HG03469 (cell line): Measurements from ENCODE around the gene GRP.

Experiments used
- ATAC-seq: cut with Tn5 transposase; IDR thresholded peaks from one replicate; pipeline ENCODE4 v1.9.1; 2021; ENCODE audit warnings: mild to moderate bottlenecking, moderate library complexity, moderate number of reproducible peaks; ENCODE audit not compliant: unreplicated experiment

Gene GRP

DNA sequence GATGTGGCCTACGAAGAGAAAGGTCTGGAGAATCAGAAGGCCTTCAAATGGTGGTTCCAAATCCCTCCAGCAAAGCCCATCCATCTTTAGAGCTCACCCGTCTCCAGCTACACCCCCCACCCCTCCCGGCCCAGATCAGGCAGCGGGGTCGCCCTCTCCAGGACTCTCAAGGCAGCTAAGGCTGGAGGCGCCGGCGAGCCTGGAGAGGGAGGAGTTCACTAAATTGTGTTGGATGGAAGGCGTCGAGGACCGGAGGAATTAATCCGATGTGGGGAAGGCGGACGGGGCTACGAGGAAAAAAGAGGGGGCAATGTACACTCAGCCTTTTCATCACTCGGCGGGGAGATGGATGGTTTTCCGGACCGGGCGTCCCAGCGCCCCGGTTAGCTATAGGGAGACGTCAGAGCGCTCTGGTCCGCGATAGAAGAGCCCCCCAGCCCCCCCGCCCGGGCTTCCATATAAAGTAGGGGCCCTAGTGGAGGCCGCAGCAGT lies at the start of gene GRP:
TSS of gene GRP (plus strand) at position 487 of the 492 bp plus-strand sequence. CDS start 108 bp downstream, outside the sequence.
- no peak for ATAC-seq

DNA sequence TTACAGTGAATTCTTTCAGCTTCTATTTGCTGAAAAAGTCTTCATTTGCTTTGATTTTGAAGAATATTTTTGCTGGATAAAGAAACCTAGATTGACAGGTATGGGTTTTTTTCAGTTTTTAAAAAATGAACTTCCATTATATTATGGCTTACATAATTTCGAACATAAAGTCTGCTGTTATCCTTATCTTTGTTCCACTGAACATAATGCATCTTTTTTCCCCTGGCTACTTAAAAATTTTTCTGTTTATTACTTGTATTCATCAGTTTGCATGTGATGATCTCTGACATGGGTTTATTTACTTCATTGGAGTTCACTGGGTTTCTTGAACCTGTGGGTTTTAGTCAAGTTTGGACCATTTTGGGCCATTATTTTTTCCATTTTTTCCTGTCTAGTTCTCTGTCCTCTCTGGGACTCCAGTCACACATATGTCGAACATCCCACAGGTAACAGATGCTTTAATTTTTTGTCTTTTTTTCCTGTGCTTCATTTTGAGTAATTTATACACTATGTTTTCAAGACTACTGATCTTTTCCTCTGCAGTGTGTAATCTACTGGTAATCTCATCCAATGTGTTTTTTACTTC lies 47.2 kb upstream of the GRP start:
- ATAC-seq = no peak

DNA sequence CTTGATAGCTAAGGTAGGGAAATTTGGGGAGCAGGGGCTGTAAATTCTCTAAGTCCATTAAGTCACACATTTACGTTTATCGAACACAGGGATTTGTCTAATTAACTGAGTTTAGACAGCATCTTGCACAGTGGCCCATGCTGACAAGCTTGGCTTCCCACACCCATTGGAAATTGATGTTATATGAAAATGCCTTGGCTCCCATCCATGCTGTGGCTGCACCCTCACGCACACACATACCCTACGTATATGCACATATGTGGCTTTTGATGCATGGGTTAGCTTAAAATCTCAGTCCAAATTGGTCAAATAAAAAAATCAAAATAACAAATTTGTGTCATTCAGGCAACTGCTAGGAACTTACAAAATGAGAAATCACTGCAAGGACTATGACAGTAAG lies 42.5 kb upstream of the GRP start:
- no peak for ATAC-seq

DNA sequence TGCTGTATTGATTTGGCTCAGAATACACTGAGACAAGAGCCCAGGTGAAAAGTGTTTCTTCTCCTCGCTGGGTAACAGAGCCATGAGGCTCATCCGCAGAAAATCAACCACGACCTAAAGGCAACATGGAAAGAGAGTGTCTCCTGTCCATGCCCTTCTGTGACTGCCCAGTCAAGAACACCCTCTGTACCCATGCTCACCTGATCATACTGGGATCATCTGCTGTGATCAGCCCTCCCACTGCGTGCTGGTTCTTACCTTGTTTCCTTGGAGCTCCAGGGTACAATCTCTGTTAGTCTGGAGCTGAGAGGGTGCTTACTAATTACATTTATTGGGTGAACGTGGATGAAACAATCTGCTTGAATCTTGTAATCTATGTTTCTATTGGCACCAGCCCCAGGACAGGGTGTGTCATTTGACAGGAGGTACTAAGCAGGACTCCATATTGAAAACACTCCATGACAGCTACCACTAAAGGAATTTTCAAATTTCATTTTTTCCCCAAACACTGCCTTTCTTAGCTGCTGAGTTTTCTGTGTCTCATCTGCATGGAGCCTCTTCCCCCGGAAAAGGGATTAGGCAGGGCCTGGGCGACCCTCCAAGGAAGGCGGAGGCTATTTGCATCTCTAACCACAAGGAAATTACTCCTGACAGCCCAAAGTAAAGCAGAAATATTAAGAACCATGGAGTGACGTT lies 39.7 kb upstream of the GRP start:
- ATAC-seq = no peak

DNA sequence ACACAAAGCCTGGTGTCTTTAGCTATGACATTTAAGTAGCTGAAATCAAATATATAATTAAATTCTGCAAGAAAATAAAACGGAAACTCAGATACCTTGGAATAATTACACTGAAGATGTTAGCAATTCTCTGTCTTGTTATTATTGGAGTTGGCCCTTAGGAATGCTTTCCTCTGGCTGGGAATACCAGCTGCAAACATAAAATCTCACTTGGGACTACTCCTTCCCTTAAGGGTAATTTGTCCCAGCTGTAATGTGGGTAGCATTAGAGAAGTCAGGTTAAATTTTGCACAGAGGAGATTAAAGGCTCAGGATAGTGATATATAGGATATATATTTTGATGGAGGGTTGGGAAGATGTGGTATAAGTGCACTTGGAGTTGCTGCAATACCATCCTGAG lies 37.3 kb upstream of the GRP start:
- no peak for ATAC-seq

DNA sequence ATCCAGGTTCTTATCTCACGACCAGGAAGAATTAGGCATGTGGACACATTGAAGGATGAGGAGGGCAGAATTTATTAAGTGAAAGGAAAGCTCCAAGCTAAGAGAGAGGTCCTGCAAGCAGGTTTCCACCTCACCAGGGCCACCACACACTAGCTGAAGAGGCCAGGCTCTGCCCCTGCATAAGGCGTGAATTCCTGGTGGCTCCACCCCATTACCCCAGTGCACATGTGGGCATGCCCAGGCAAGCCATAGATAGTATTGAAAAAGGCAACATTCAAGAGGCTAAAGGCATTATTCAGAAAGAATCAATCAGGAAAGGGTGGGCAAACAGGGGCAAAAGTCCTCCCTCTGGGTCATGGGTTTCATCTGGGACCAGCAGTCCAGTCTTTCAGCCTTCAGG lies 30.9 kb upstream of the GRP start:
- no peak for ATAC-seq

DNA sequence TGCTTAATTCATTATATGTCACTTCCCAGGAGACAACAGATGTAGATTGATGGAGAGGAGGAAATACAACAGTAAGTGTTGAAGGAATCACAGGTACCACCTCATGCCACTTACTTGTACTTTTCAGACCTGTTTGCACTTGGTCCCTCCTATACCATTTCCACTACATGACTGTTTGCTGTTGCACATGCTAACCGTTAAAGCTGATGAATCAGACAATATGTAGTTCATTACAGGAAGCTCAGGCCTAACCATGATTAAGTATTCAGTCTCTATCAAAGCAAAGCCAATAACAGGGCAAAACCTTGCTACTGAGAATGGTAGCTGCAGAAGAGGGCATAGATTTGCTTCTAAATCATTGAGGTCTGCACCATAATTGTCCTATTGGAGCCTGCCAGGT lies 30.2 kb upstream of the GRP start:
- ATAC-seq = no peak

DNA sequence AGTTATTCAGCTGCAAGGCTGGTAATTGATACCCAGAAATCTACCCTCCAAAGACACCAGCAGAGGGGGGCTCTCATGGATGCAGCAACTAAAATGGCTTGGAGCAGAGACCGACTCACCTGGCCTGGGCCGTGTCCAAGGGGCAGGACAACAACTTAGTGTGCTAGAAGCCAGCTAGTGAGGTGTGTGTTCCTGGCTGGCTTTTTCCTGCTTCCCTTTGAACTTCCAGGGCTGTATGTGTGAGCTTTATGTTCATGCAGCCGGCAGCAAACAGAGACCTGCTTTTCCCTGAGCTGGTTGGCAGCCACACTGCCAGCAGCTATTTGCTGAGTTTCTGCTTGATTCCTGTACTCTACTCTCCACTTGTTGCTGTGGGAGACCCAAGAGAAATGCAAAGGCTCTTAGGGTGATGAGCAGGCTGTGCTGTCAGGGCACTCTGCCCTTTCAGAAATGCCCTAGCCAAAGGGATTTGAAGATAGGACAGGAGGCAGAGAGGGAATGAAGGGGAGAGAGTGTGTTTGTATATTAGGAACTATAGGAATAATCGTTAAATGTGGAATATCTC lies 23.7 kb upstream of the GRP start:
- no peak for ATAC-seq

DNA sequence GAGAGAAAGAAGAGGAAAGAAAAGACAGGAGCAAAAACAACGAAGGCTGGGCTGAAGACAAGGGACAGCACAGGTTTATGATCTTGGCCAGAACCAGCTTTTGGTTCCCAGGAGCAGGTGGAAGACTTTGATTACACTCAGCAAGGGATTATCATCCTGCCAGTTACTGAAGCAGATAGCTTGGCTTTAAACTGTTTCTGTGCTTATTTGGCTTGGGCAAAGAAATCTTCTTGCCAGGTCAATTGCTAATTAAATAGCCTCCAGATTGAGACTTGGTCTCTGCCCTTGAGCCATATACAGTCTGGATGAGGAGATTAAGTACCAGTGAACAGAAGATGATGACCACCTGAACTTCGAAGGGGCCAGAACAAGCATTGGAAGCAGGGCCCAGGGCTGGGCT lies 22.3 kb upstream of the GRP start:
- ATAC-seq = no peak

DNA sequence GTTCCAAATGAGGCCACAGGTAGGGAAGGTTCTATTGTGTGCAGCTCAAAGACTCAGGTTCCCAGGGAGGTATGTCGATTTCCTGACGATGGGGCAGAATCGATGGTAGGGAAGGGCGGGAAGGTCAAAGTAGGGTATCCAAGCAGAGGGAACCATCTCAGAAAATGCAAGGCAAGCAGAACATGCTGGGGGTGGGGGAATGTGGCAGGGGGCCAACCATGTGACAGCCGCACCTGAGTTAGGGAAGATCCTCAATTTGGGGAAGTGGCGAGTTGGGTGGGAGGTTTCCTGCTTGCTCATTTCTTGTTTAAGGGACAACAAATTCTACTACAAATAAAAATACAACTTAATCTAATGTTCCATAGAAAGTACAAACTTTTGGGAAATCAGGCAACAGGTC lies 21.7 kb upstream of the GRP start:
- ATAC-seq = no peak

DNA sequence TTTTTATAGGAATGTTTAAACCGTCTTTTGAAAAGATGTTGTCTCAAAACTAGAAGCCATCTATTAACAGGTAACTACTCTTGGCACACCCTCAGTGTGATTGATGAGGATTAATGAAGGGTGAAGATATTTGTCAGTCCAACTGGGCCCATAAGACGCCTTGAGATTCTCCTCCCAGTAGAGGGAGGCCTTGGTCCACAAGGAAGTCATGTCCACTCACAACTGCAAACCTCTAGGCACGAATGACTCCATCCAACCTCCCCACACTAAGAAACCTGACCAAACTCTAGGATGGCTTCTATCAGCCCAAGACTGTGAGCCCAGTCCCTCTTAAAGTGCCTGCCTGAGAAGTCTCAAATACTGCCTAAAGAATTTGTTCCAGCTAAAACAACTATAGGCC lies 19.2 kb upstream of the GRP start:
- no peak for ATAC-seq

DNA sequence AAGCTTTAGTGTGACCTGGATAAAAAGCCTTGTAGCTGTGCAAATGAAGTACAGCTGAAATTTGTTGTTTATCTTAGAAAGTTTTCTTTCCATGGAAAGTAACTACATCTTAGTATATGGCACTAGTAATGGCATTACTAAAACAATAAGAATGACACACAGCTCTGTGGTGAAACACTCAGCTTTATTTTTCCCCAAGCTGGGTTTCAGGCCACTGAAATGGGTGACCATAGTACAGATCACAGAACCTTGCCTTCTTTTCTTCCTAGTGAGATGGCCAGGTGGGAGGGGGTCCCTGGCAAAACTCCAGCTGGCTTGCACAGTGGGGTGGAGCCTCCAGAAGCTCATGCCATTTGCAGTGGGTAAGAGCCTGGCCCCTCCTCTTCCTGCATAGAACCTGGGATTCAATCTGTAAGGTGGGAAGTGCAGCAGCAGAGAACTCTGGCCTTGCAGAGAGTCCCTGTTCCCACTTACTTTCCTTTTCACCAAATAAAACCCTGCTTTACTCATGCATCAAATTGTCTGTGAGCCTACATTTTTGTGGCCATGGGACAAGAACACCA lies 17.6 kb upstream of the GRP start:
- ATAC-seq = no peak

DNA sequence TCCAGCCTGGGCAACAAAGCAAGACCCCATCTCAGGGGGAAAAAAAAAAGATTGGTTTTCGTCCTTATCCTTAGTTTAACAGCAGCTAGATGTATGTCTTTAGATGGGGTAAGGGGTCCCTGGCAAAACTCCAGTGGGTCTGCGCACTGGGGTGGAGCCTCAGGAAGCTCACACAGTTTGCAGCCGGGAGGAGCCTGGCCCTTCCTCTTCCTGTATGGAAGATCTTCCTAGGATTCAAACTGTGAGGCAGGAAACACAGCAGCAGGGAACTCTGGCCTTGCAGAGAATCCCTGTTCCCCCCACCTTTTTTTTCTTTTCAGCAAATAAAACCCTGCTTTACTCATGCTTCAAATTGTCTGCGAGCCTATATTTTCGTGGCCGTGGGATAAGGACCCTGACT lies 12.5 kb upstream of the GRP start:
- no peak for ATAC-seq

DNA sequence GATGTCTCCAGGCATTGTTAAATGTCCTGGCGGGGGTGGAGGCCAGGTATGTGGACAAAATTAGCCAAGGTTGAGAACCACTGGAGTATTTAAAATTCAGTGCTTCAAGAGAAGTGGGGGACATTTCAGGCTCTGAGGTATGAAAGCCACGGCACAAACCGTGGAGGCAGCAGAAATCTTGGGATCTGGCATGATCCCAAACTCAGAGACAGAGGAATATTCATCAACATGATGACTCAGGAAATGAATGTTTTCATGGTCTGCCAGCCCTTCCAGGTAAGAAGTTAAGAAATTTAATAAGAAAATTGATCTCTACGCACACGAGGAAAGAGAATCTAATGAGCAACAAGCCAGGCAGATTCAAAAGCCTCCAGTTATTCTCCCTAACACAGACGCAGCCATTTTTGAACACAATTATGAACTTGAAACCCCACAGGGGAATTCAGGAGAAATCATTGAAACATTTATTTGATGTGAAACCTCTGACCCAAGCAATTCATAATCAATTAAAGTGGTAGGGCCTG lies 11.3 kb upstream of the GRP start:
- no peak for ATAC-seq

DNA sequence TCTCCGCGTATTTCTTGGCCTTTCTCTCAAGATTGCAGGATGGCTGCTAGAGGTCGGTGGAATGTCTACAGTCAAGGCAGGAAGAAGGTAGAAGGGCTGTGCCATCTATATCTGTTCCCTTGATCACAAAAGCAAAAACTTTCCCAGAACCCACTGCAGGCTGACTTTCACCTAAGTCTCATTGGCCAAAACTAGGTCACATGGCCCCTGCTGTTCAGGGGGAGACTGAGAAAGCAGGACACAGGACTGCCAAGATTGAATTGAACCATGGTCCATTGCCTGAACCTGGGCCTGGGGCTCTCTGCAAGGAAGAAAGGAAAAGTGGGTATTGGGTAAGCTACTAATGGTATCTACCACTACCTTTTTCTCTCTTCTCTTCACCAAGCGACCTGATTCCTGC lies 9.7 kb upstream of the GRP start:
- ATAC-seq = no peak

DNA sequence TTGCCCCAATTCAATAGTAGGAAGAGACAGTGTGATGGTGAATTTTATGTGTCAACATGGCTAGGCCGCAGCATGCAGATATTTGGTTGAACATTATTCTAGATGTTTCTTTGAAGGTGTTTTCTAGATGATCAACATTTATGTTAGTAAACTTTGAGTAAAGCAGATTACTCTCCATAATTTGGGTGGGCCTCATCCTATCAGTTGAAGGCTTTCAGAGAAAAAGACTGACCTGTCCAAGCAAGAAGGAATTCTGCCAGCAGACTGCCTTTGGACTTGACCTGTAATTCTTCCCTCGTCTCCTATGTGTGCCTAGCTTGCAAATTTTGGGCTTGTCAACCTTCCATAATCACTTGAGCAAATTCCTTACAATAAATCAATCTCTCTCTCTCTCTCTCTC lies 8.3 kb upstream of the GRP start:
- no peak for ATAC-seq

DNA sequence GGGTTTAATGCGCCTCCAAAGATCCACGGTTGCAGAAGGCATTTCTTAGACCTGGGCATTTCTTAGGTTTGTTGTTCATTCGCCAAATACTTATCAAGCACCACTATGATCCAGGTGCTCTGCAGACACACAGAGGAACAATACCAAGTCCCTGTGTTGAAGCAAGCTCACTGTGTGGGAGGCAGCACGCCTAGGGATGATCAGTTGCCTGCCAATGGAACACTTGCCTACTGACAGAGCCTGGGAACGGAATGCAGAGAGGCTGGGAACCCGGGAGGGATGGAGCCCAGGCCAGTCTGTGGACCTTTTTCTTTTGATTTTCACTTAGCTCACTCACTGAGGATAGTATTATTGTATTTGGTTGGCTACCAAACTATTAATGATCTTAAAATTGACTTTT lies 1.9 kb upstream of the GRP start:
- no peak for ATAC-seq

DNA sequence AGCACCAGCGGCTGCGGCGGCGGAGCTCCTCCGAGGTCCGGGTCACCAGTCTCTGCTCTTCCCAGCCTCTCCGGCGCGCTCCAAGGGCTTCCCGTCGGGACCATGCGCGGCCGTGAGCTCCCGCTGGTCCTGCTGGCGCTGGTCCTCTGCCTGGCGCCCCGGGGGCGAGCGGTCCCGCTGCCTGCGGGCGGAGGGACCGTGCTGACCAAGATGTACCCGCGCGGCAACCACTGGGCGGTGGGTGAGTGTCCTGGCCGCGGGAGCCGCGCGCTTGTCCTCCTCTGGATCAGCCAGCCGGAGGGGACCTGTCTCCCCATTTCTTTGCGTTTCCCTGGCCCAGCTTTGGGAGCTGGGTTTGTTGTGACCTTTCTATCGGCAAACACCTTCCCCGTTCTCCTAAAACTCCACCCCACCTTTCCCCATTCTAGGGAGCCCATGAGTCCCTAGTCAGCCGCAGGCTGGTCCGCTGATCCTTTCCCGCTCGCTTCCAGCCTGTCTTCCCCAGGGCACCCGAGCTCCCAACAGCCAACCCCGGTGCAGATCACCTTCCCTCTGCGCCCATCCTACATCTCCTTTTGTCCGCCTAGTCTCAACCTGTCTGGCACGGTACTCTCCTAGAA lies 316 bp downstream of the GRP start:
- ATAC-seq = no peak

DNA sequence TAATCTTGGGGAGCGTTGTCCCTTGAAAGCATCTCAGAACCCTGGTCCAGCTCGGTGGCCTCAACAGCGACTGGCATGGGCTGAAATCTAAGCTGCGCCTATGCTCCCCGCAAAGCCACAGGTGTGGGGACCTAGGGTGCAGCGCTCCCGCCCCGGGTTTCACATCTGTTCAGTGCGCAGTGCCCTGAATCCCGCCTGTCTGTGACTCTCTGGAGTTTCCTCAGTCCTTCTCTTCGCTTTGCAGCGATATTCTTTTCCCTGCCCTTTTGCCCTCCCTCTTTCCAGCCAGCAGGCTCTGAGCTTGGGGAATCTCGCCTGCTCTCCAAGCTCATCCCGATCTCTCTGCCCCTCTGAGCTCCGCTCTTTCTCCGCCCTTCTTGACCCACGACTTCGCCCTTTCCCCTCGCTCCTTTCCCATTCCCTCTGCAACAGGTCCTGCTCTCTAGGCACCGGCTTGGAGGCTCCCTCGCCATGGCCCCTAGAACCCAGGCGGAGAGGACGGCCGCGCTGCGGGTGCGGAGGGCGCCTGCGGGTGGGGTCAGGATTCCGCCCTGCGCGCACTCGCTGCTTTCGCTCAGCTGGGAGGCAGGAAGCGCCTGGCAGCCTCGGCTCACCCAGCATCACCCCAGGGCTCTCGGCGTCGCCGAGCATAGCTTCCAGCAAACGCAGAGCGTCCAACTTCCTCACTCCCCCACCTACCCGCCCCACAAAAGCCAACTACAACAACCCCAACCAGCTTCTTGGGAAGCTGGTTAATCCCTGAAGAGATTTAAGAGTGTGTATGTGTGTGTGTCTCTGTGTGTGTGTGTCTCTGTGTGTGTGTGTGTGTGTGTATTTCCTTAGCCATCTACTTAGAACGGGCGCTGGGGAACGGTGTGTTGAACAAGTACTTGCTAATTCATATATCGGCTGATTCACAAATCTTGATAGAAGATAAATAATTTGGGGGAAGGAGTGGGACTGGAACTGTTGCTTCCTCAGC lies 1.1 kb downstream of the GRP start:
- no peak for ATAC-seq

DNA sequence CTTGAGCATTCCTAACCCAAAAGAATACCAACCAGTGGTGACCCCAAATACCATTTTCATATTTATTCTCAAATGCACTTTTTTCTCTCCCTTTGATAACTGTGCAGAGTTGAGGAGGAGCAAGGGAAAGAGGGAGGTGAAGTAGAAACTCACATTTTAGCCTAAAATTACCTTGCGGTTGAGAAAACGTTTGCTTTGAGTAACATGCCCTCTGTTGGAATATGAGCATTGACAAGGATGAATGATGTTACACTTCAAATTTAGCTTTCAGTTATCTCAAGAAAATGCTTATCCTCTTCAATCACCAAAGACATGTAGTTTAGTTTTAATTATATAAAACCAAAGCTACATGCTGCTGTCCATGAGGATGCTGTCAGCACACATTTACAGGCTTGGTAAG lies 2.4 kb downstream of the GRP start:
- ATAC-seq = no peak
